ENCODE measurements around the gene ABCF2. TPM values are rescaled to one million over a fixed set of nuclear protein-coding genes. Genes with fewer than 3 reads are reported as not detected.

Gene ABCF2
- total and polyA plus RNA-seq, 3 experiments from 2014 or later = 36.7 to 95.1 (median 86.5) TPM

GRCh38 chr7:151185762-151186639, 41.0 kb downstream of the ABCF2 start:
- H3K4me1 ChIP-seq (ENCODE audit: insufficient read depth, low read length) = no peaks in the 10 kb centered on the region
- Mint-ChIP-seq H3K9me3 (no peaks in the 10 kb centered on the region), H3K4me1 (no peaks in the 10 kb centered on the region), H3K27ac (no peak overlapping the region), H3K36me3 (no peaks in the 10 kb centered on the region), H3K4me3 (no peak overlapping the region), H3K27me3 (peaks cover 0 to 7% of the 10 kb centered on the region in 2 donors)
- no peaks in the 10 kb centered on the region for H3K36me3 ChIP-seq (ENCODE audit: insufficient read depth, low read length)
- H3K27me3 ChIP-seq (ENCODE audit: insufficient read depth, low read length, poor library complexity, severe bottlenecking) = no peaks in the 10 kb centered on the region
- no peak overlapping the region for H3K27ac ChIP-seq (ENCODE audit: low read depth, low read length)
- H3K4me3 ChIP-seq (ENCODE audit: low read length) = no peak overlapping the region
- ChIA-PET CTCF (no interaction called here), POLR2A (no interaction called here)
- H3K9me3 ChIP-seq (ENCODE audit: low read length) = no peaks in the 10 kb centered on the region
- DNase-seq = no peak

- ChIA-PET CTCF (no interaction called here), POLR2A (interaction anchor here (0.6 kb wide), 1 partner anchor 46 kb away, joined by 3 read pairs; the partner anchor contains the start of gene ABCF2)
- Histone ChIP-seq H3K4me1 (ENCODE audit: insufficient read depth, low read length) (no peaks in the 10 kb centered on the region), H3K27me3 (ENCODE audit: insufficient read depth, low read length, poor library complexity, severe bottlenecking) (no peaks in the 10 kb centered on the region), H3K36me3 (ENCODE audit: insufficient read depth, low read length) (no peaks in the 10 kb centered on the region), H3K9me3 (ENCODE audit: low read length) (no peaks in the 10 kb centered on the region), H3K4me3 (ENCODE audit: low read length) (no peak overlapping the region), H3K27ac (ENCODE audit: low read depth, low read length) (no peak overlapping the region)
- H3K4me1 Mint-ChIP-seq = no peaks in the 10 kb centered on the region
- DNase-seq = no peak
- no peak overlapping the region for H3K27ac Mint-ChIP-seq
- no peaks in the 10 kb centered on the region for H3K9me3 Mint-ChIP-seq
- H3K36me3 Mint-ChIP-seq = peaks cover 0 to 2% (median 0%) of the 10 kb centered on the region in 3 donors
- H3K4me3 Mint-ChIP-seq = no peak overlapping the region
- peaks cover 18 to 37% of the 10 kb centered on the region in 2 donors for H3K27me3 Mint-ChIP-seq
These were observed 46.0 kb downstream of the ABCF2 start for GRCh38 chr7:151181011-151181431.

GRCh38 chr7:151179946-151180345, 47.1 kb downstream of the ABCF2 start:
- H3K4me1 Mint-ChIP-seq = peaks cover 0 to under 1% (median 0%) of the 10 kb centered on the region in 3 donors
- peaks cover 0 to 2% (median 0%) of the 10 kb centered on the region in 3 donors for H3K36me3 Mint-ChIP-seq
- Histone ChIP-seq H3K27me3 (ENCODE audit: insufficient read depth, low read length, poor library complexity, severe bottlenecking) (no peaks in the 10 kb centered on the region), H3K36me3 (ENCODE audit: insufficient read depth, low read length) (no peaks in the 10 kb centered on the region), H3K4me1 (ENCODE audit: insufficient read depth, low read length) (no peaks in the 10 kb centered on the region), H3K4me3 (ENCODE audit: low read length) (no peak overlapping the region), H3K9me3 (ENCODE audit: low read length) (no peaks in the 10 kb centered on the region), H3K27ac (ENCODE audit: low read depth, low read length) (no peak overlapping the region)
- H3K27ac Mint-ChIP-seq = no peak overlapping the region
- no peak for DNase-seq
- CTCF ChIA-PET = interaction anchor here (1.5 kb wide), 1 partner anchor 11 kb away, joined by 8 read pairs; no protein-coding TSS in a partner anchor
- POLR2A ChIA-PET = no interaction called here
- H3K4me3 Mint-ChIP-seq = no peak overlapping the region
- H3K27me3 Mint-ChIP-seq = peaks cover 19 to 43% of the 10 kb centered on the region in 2 donors
- no peaks in the 10 kb centered on the region for H3K9me3 Mint-ChIP-seq

- H3K27ac Mint-ChIP-seq = no peak overlapping the region
- peaks cover 0 to 3% (median 3%) of the 10 kb centered on the region in 3 donors for H3K4me1 Mint-ChIP-seq
- no peak overlapping the region for H3K27ac ChIP-seq (ENCODE audit: low read depth, low read length)
- no peak for DNase-seq
- CTCF ChIA-PET = interaction anchor here (1.0 to 1.5 kb wide), 3 partner anchors 11 to 65 kb away, joined by 3 to 8 read pairs (median 3); no protein-coding TSS in a partner anchor
- H3K4me3 ChIP-seq (ENCODE audit: low read length) = no peak overlapping the region
- no peaks in the 10 kb centered on the region for H3K27me3 ChIP-seq (ENCODE audit: insufficient read depth, low read length, poor library complexity, severe bottlenecking)
- peaks cover 0 to 2% (median 0%) of the 10 kb centered on the region in 3 donors for H3K36me3 Mint-ChIP-seq
- H3K9me3 ChIP-seq (ENCODE audit: low read length) = no peaks in the 10 kb centered on the region
- H3K9me3 Mint-ChIP-seq = no peaks in the 10 kb centered on the region
- POLR2A ChIA-PET = no interaction called here
- no peak overlapping the region for H3K4me3 Mint-ChIP-seq
- no peaks in the 10 kb centered on the region for H3K4me1 ChIP-seq (ENCODE audit: insufficient read depth, low read length)
- peaks cover 22 to 46% of the 10 kb centered on the region in 2 donors for H3K27me3 Mint-ChIP-seq
- H3K36me3 ChIP-seq (ENCODE audit: insufficient read depth, low read length) = no peaks in the 10 kb centered on the region
These were observed 47.6 kb downstream of the ABCF2 start for GRCh38 chr7:151179287-151179860.

GRCh38 chr7:151178831-151179230, 48.2 kb downstream of the ABCF2 start:
- Mint-ChIP-seq H3K9me3 (no peaks in the 10 kb centered on the region), H3K36me3 (peaks cover 0 to 2% (median 0%) of the 10 kb centered on the region in 3 donors), H3K4me3 (no peak overlapping the region), H3K4me1 (peaks cover 0 to 3% (median 3%) of the 10 kb centered on the region in 3 donors), H3K27ac (no peak overlapping the region), H3K27me3 (peaks cover 22 to 47% of the 10 kb centered on the region in 2 donors)
- Histone ChIP-seq H3K4me3 (ENCODE audit: low read length) (no peak overlapping the region), H3K27ac (ENCODE audit: low read depth, low read length) (no peak overlapping the region), H3K27me3 (ENCODE audit: insufficient read depth, low read length, poor library complexity, severe bottlenecking) (no peaks in the 10 kb centered on the region), H3K4me1 (ENCODE audit: insufficient read depth, low read length) (no peaks in the 10 kb centered on the region), H3K36me3 (ENCODE audit: insufficient read depth, low read length) (no peaks in the 10 kb centered on the region), H3K9me3 (ENCODE audit: low read length) (no peaks in the 10 kb centered on the region)
- POLR2A ChIA-PET = no interaction called here
- CTCF ChIA-PET = interaction anchor here (1.0 to 1.5 kb wide), 3 partner anchors 10 to 65 kb away, joined by 3 to 8 read pairs (median 3); no protein-coding TSS in a partner anchor
- no peak for DNase-seq

GRCh38 chr7:151178236-151178635, 48.8 kb downstream of the ABCF2 start:
- Histone ChIP-seq H3K9me3 (ENCODE audit: low read length) (no peaks in the 10 kb centered on the region), H3K4me1 (ENCODE audit: insufficient read depth, low read length) (no peaks in the 10 kb centered on the region), H3K27me3 (ENCODE audit: insufficient read depth, low read length, poor library complexity, severe bottlenecking) (no peaks in the 10 kb centered on the region), H3K4me3 (ENCODE audit: low read length) (no peak overlapping the region), H3K27ac (ENCODE audit: low read depth, low read length) (no peak overlapping the region), H3K36me3 (ENCODE audit: insufficient read depth, low read length) (no peaks in the 10 kb centered on the region)
- CTCF ChIA-PET = interaction anchor here (0.7 to 1.5 kb wide), 3 partner anchors 10 to 66 kb away, joined by 3 to 8 read pairs (median 3); no protein-coding TSS in a partner anchor
- H3K36me3 Mint-ChIP-seq = peaks cover 0 to 2% (median 0%) of the 10 kb centered on the region in 3 donors
- POLR2A ChIA-PET = no interaction called here
- peak overlapping the region in 1 of 8 donors; percentile 72 for H3K27ac Mint-ChIP-seq
- peaks cover 25 to 53% of the 10 kb centered on the region in 2 donors for H3K27me3 Mint-ChIP-seq
- no peak for DNase-seq
- peaks cover 0 to 5% (median 3%) of the 10 kb centered on the region in 3 donors for H3K4me1 Mint-ChIP-seq
- H3K4me3 Mint-ChIP-seq = no peak overlapping the region
- no peaks in the 10 kb centered on the region for H3K9me3 Mint-ChIP-seq

- ChIA-PET CTCF (interaction anchor here (0.7 kb wide), 1 partner anchor 10 kb away, joined by 3 read pairs; no protein-coding TSS in a partner anchor), POLR2A (no interaction called here)
- H3K4me1 Mint-ChIP-seq = peaks cover 6 to 12% (median 9%) of the 10 kb centered on the region in 3 donors
- H3K27me3 ChIP-seq (ENCODE audit: insufficient read depth, low read length, poor library complexity, severe bottlenecking) = no peaks in the 10 kb centered on the region
- peaks cover 0 to 2% (median 0%) of the 10 kb centered on the region in 3 donors for H3K36me3 Mint-ChIP-seq
- H3K4me1 ChIP-seq (ENCODE audit: insufficient read depth, low read length) = no peaks in the 10 kb centered on the region
- DNase-seq = no peak
- no peak overlapping the region for H3K4me3 ChIP-seq (ENCODE audit: low read length)
- peaks cover 33 to 58% of the 10 kb centered on the region in 2 donors for H3K27me3 Mint-ChIP-seq
- H3K9me3 ChIP-seq (ENCODE audit: low read length) = no peaks in the 10 kb centered on the region
- H3K36me3 ChIP-seq (ENCODE audit: insufficient read depth, low read length) = no peaks in the 10 kb centered on the region
- no peak overlapping the region for H3K4me3 Mint-ChIP-seq
- no peak overlapping the region for H3K27ac ChIP-seq (ENCODE audit: low read depth, low read length)
- H3K9me3 Mint-ChIP-seq = no peaks in the 10 kb centered on the region
- H3K27ac Mint-ChIP-seq = no peak overlapping the region
These were observed 49.7 kb downstream of the ABCF2 start for GRCh38 chr7:151177310-151177709.

- H3K9me3 ChIP-seq (ENCODE audit: low read length) = no peaks in the 10 kb centered on the region
- H3K4me1 ChIP-seq (ENCODE audit: insufficient read depth, low read length) = no peaks in the 10 kb centered on the region
- Mint-ChIP-seq H3K36me3 (peaks cover 0 to 2% (median 0%) of the 10 kb centered on the region in 3 donors), H3K27me3 (peaks cover 35 to 60% of the 10 kb centered on the region in 2 donors), H3K27ac (no peak overlapping the region), H3K4me3 (no peak overlapping the region), H3K9me3 (no peaks in the 10 kb centered on the region), H3K4me1 (peaks cover 8 to 12% (median 10%) of the 10 kb centered on the region in 3 donors)
- no peaks in the 10 kb centered on the region for H3K27me3 ChIP-seq (ENCODE audit: insufficient read depth, low read length, poor library complexity, severe bottlenecking)
- DNase-seq = no peak
- no peak overlapping the region for H3K4me3 ChIP-seq (ENCODE audit: low read length)
- no peak overlapping the region for H3K27ac ChIP-seq (ENCODE audit: low read depth, low read length)
- CTCF ChIA-PET = interaction anchor here (0.8 to 1.0 kb wide), 2 partner anchors 53 to 68 kb away, joined by 3 read pairs; no protein-coding TSS in a partner anchor
- H3K36me3 ChIP-seq (ENCODE audit: insufficient read depth, low read length) = no peaks in the 10 kb centered on the region
- POLR2A ChIA-PET = no interaction called here
These were observed 50.6 kb downstream of the ABCF2 start for GRCh38 chr7:151176401-151176800.
